Nephron (organoid): Measurements from ENCODE around the gene MED13L.

Experiments used
- H3K27ac Mint-ChIP-seq, 3 experiments: 2 replicates each; pipeline ENCODE4 v1.8.0; 2020; ENCODE audit warnings: mixed read lengths in 3 of 3, mild to moderate bottlenecking in 2 of 3, moderate library complexity in 1 of 3
- H3K27me3 Mint-ChIP-seq: 2 replicates; pipeline ENCODE4 v1.8.0; 2021; ENCODE audit warnings: low read depth, mild to moderate bottlenecking, moderate library complexity, mixed read lengths
- H3K36me3 Mint-ChIP-seq: 2 replicates; pipeline ENCODE4 v1.8.0; 2020; ENCODE audit warnings: low read depth, mixed read lengths
- H3K4me1 Mint-ChIP-seq: 2 replicates; pipeline ENCODE4 v1.8.0; 2020; ENCODE audit warnings: mixed read lengths
- H3K4me3 Mint-ChIP-seq, 3 experiments: 2 replicates each; pipeline ENCODE4 v1.8.0; 2020; ENCODE audit warnings: mild to moderate bottlenecking in 3 of 3, mixed read lengths in 3 of 3, moderate library complexity in 2 of 3
- H3K9me3 Mint-ChIP-seq: 2 replicates; pipeline ENCODE4 v1.8.0; 2020; ENCODE audit warnings: mixed read lengths
- TF ChIP-seq, protein P1 (sequence below), 3 experiments: fragments of 200-600 bp; sonication (generic); IDR thresholded peaks; one replicate each; pipeline ENCODE4 v1.5.0; 2021; ENCODE audit warnings: antibody characterized with exemption in 3 of 3; ENCODE audit not compliant: unreplicated experiment in 3 of 3

Gene MED13L

GRCh38 chr12:116092162-116092561 lies 185.3 kb downstream of the MED13L start:
- H3K9me3 Mint-ChIP-seq = peaks cover 3% of the 10 kb centered on the region
- H3K27me3 Mint-ChIP-seq = peaks cover 4% of the 10 kb centered on the region
- TF ChIP-seq, protein P1, sequence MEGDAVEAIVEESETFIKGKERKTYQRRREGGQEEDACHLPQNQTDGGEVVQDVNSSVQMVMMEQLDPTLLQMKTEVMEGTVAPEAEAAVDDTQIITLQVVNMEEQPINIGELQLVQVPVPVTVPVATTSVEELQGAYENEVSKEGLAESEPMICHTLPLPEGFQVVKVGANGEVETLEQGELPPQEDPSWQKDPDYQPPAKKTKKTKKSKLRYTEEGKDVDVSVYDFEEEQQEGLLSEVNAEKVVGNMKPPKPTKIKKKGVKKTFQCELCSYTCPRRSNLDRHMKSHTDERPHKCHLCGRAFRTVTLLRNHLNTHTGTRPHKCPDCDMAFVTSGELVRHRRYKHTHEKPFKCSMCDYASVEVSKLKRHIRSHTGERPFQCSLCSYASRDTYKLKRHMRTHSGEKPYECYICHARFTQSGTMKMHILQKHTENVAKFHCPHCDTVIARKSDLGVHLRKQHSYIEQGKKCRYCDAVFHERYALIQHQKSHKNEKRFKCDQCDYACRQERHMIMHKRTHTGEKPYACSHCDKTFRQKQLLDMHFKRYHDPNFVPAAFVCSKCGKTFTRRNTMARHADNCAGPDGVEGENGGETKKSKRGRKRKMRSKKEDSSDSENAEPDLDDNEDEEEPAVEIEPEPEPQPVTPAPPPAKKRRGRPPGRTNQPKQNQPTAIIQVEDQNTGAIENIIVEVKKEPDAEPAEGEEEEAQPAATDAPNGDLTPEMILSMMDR (IDR thresholded peaks at IDR 0.05; ENCODE audit: unreplicated experiment in 3 of 3) = no peak
- peaks cover 24% of the 10 kb centered on the region for H3K4me1 Mint-ChIP-seq
- H3K4me3 Mint-ChIP-seq = no peak overlapping the region
- H3K36me3 Mint-ChIP-seq = peaks cover 29% of the 10 kb centered on the region
- H3K27ac Mint-ChIP-seq = no peak overlapping the region

DNA sequence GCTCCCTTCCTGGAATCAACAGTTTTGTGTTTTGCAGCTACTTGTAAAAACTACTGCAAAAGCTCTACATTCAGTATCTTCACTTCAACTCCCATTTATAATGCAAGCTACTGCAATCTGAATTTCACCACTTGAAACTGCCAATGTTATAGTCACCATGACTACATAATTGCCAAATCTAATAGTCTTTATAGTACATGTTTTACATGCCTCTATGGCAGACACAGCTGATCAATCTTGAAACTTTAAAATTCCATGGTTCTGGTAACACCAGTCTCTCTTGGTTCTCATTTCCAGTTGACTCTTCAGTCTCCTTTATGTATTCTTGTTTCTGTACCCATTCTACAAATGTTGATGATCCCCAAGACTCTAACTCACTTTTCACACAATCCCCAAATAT lies 185.9 kb downstream of the MED13L start:
- Mint-ChIP-seq H3K4me3 (no peak overlapping the region), H3K27ac (no peak overlapping the region), H3K9me3 (peaks cover 3% of the 10 kb centered on the region), H3K27me3 (peaks cover 4% of the 10 kb centered on the region), H3K4me1 (peaks cover 24% of the 10 kb centered on the region), H3K36me3 (peaks cover 29% of the 10 kb centered on the region)
- TF ChIP-seq, protein P1 (IDR thresholded peaks at IDR 0.05; ENCODE audit: unreplicated experiment in 3 of 3) = no peak

DNA sequence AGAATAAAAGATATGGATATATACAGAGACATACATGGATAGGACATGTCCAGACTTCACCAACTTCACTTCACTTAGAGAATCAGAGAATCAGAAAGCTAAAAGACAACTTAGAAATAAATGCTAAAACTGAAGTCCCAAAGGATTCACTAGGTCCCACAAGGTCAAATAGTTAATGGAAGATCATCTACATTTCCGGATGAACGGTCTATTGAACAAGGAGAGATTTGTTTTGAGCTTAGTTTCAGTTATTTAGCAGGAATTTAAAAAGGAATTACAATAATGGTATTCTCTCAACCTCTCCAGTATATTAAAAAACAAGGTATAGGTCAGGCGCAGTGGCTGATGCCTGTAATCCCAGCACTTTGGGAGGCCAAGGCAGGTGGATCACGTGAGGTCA lies 187.0 kb downstream of the MED13L start:
- Mint-ChIP-seq H3K4me3 (no peak overlapping the region), H3K27ac (no peak overlapping the region), H3K36me3 (peaks cover 25% of the 10 kb centered on the region), H3K9me3 (peaks cover 3% of the 10 kb centered on the region), H3K4me1 (peaks cover 24% of the 10 kb centered on the region), H3K27me3 (peaks cover 4% of the 10 kb centered on the region)
- TF ChIP-seq, protein P1 (IDR thresholded peaks at IDR 0.05; ENCODE audit: unreplicated experiment in 3 of 3) = no peak

DNA sequence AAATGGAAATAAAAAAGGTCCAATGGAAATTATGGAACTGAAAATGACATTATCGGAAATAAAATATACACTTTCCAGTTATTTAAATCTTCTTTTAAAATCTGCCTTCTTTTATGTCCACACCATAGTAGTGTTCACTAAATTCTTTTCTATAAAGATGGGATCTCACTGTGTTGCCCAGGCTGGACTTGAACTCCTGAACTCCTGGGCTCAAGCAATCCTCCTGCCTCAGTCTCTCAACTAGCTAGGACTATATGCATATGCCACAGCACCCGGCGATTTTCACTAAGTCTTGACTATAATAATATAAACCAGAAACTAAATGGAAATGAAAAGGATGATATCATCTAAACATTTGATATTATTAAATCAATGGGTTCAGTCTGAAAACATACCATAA lies 188.4 kb downstream of the MED13L start:
- peaks cover 3% of the 10 kb centered on the region for H3K9me3 Mint-ChIP-seq
- H3K36me3 Mint-ChIP-seq = peaks cover 25% of the 10 kb centered on the region
- H3K27ac Mint-ChIP-seq = no peak overlapping the region
- H3K4me3 Mint-ChIP-seq = no peak overlapping the region
- H3K27me3 Mint-ChIP-seq = peaks cover 4% of the 10 kb centered on the region
- H3K4me1 Mint-ChIP-seq = peaks cover 23% of the 10 kb centered on the region
- TF ChIP-seq, protein P1 (IDR thresholded peaks at IDR 0.05; ENCODE audit: unreplicated experiment in 3 of 3) = no peak

DNA sequence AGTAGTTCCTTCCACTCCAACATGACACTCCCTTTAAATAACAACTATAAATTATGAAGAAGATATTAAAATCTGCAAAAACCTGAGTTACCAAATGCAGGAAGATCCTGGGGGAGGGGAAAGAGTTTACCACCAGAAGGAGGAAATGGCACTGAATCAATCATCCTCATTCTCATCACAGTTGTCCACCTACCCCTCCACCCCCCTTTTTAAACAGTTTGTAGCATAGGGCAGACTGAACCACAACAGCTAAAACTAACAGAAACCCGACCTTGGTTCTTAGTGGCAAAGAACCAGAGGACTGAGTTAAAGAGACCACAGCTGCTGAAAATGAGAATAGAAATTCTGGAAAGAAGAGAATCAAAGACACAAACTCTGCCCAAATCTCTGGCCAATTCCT lies 189.5 kb downstream of the MED13L start:
- Mint-ChIP-seq H3K27ac (peak overlapping the region in 1 of 3 experiments; percentile 17), H3K27me3 (peaks cover 4% of the 10 kb centered on the region), H3K9me3 (peaks cover 3% of the 10 kb centered on the region), H3K4me1 (peaks cover 18% of the 10 kb centered on the region), H3K4me3 (no peak overlapping the region), H3K36me3 (peaks cover 25% of the 10 kb centered on the region)
- TF ChIP-seq, protein P1 (IDR thresholded peaks at IDR 0.05; ENCODE audit: unreplicated experiment in 3 of 3) = no peak

DNA sequence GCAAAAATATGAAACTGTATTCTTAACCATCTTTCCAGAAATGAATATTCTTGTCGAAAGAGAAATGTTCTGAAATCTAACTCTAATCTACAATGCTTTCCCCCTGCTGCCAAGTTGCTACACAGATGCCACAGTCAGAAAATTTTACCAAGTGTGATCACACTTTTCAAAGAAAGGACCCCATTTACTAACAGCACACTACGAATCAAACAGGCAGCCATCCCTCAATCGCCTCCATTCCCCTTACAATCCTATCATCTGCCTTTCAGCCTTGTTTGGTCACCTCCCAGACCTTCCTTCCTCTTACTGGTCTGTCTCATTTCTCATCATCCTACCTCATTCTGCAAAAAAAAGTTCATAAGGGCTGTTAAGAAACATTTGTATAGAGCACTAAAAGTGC lies 190.1 kb downstream of the MED13L start:
- H3K27ac Mint-ChIP-seq = no peak overlapping the region
- no peak overlapping the region for H3K4me3 Mint-ChIP-seq

More for the DNA sequence above, 190.1 kb downstream of the MED13L start:
- TF ChIP-seq, protein P1 (IDR thresholded peaks at IDR 0.05; ENCODE audit: unreplicated experiment in 3 of 3) = no peak
- Mint-ChIP-seq H3K27me3 (peaks cover 4% of the 10 kb centered on the region), H3K9me3 (peaks cover 3% of the 10 kb centered on the region), H3K4me1 (peaks cover 13% of the 10 kb centered on the region), H3K36me3 (peaks cover 25% of the 10 kb centered on the region)
